HG02623 (cell line): ENCODE measurements around the gene HSPB1.
"Not testable (repeated sequence)": the region's sequence is repeated elsewhere in the genome, so short reads cannot be mapped to it uniquely, and the experiment has no call there.

Source experiments
- ATAC-seq: cut with Tn5 transposase; IDR thresholded peaks from one replicate; pipeline ENCODE4 v1.9.1; 2021; ENCODE audit warnings: moderate library complexity; ENCODE audit not compliant: unreplicated experiment

HSPB1 gene

GRCh38 chr7:76329479-76329878 is 27.0 kb downstream of the HSPB1 start:
- no peak for ATAC-seq

- no peak for ATAC-seq
Measured at GRCh38 chr7:76330261-76330660, 27.8 kb downstream of the HSPB1 start.

GRCh38 chr7:76330673-76331072 is 28.2 kb downstream of the HSPB1 start:
- no peak for ATAC-seq

- ATAC-seq: no peak
Measured at GRCh38 chr7:76332078-76332477, 29.6 kb downstream of the HSPB1 start.

GRCh38 chr7:76333511-76334101 is 31.1 kb downstream of the HSPB1 start:
- no peak for ATAC-seq

- no peak for ATAC-seq
Measured at GRCh38 chr7:76334320-76334967, 32.0 kb downstream of the HSPB1 start.

GRCh38 chr7:76335417-76335816 is 32.9 kb downstream of the HSPB1 start:
- ATAC-seq: not testable (repeated sequence)

- ATAC-seq: no peak
Measured at GRCh38 chr7:76336094-76336493, 33.6 kb downstream of the HSPB1 start.

GRCh38 chr7:76337147-76337546 is 34.7 kb downstream of the HSPB1 start:
- ATAC-seq: no peak

GRCh38 chr7:76338298-76339084 is 36.0 kb downstream of the HSPB1 start:
- no peak for ATAC-seq

GRCh38 chr7:76340617-76341131 is 38.2 kb downstream of the HSPB1 start:
- no peak for ATAC-seq

- no peak for ATAC-seq
Measured at GRCh38 chr7:76342222-76342621, 39.7 kb downstream of the HSPB1 start.

GRCh38 chr7:76343294-76343930 is 40.9 kb downstream of the HSPB1 start:
- ATAC-seq: no peak

- no peak for ATAC-seq
Measured at GRCh38 chr7:76343931-76344321, 41.5 kb downstream of the HSPB1 start.

GRCh38 chr7:76346097-76346496 is 43.6 kb downstream of the HSPB1 start:
- no peak for ATAC-seq

- ATAC-seq: no peak
Measured at GRCh38 chr7:76346778-76347177, 44.3 kb downstream of the HSPB1 start.

GRCh38 chr7:76347710-76348109 is 45.2 kb downstream of the HSPB1 start:
- no peak for ATAC-seq

- no peak for ATAC-seq
Measured at GRCh38 chr7:76349313-76349885, 46.9 kb downstream of the HSPB1 start.

GRCh38 chr7:76351372-76351771 is 48.9 kb downstream of the HSPB1 start:
- no peak for ATAC-seq

GRCh38 chr7:76352193-76352592 is 49.7 kb downstream of the HSPB1 start:
- no peak for ATAC-seq

- no peak for ATAC-seq
Measured at GRCh38 chr7:76353744-76354143, 51.3 kb downstream of the HSPB1 start.
